Left renal cortex interstitium (tissue), 4 donors: ENCODE results near the gene RRP7A. TPM values are rescaled to one million over a fixed set of nuclear protein-coding genes. Genes with fewer than 3 reads are reported as not detected.
"Not testable (repeated sequence)": the region's sequence is repeated elsewhere in the genome, so short reads cannot be mapped to it uniquely, and the experiment has no call there.

ENCODE experiments used
- DNase-seq, 4 donors: peaks; one replicate each; pipeline ENCODE4 v3.0.0-alpha.2; 2013; ENCODE audit warnings: low read depth in 4 of 4, low spot score in 2 of 4, missing footprints in 1 of 4
- polyA plus RNA-seq, 4 donors: library from polyadenylated mRNA; unstranded; fragments of 120-200 nt; gene quantifications; one replicate each; pipeline ENCODE4 v1.2.1, GENCODE V29; 2013; ENCODE audit not compliant: insufficient read length in 4 of 4

Gene RRP7A
- polyA plus RNA-seq, 4 donors: 27.3 to 35.8 (median 32.4) TPM

- not testable (repeated sequence) for DNase-seq
Observed at GRCh38 chr22:42536634-42537033, 17.0 kb upstream of the RRP7A start.

- no peak for DNase-seq
Observed at GRCh38 chr22:42536166-42536565, 16.6 kb upstream of the RRP7A start.

- DNase-seq: not testable (repeated sequence)
Observed at GRCh38 chr22:42535082-42535731, 15.6 kb upstream of the RRP7A start.

- DNase-seq: no peak
Observed at GRCh38 chr22:42533638-42533977, 14.0 kb upstream of the RRP7A start.

GRCh38 chr22:42531401-42532084, 11.9 kb upstream of the RRP7A start:
- not testable (repeated sequence) for DNase-seq

GRCh38 chr22:42529435-42529834, 9.8 kb upstream of the RRP7A start:
- DNase-seq: not testable (repeated sequence)

- DNase-seq: no peak
Observed at GRCh38 chr22:42528591-42529307, 9.2 kb upstream of the RRP7A start.

- no peak for DNase-seq
Observed at GRCh38 chr22:42522546-42522945, 3.0 kb upstream of the RRP7A start.

- DNase-seq: no peak
Observed at GRCh38 chr22:42521228-42521546, 1.6 kb upstream of the RRP7A start.

GRCh38 chr22:42518638-42519524, 715 bp downstream of the RRP7A start:
- not testable (repeated sequence) for DNase-seq

- DNase-seq: not testable (repeated sequence)
Observed at GRCh38 chr22:42517103-42517502, 2.5 kb downstream of the RRP7A start.

- DNase-seq: no peak
Observed at GRCh38 chr22:42515896-42516295, 3.7 kb downstream of the RRP7A start.

- not testable (repeated sequence) for DNase-seq
Observed at GRCh38 chr22:42515304-42515703, 4.3 kb downstream of the RRP7A start.

GRCh38 chr22:42514331-42514730, 5.3 kb downstream of the RRP7A start:
- not testable (repeated sequence) for DNase-seq

- DNase-seq: not testable (repeated sequence)
Observed at GRCh38 chr22:42512273-42512990, 7.2 kb downstream of the RRP7A start.

GRCh38 chr22:42511401-42511891, 8.2 kb downstream of the RRP7A start:
- no peak for DNase-seq

- no peak for DNase-seq
Observed at GRCh38 chr22:42509548-42509947, 10.0 kb downstream of the RRP7A start.

- DNase-seq: not testable (repeated sequence)
Observed at GRCh38 chr22:42508975-42509364, 10.6 kb downstream of the RRP7A start.

GRCh38 chr22:42508327-42508974, 11.1 kb downstream of the RRP7A start:
- DNase-seq: not testable (repeated sequence)

- DNase-seq: no peak
Observed at GRCh38 chr22:42500836-42501179, 18.8 kb downstream of the RRP7A start.
